GM18511 (cell line): ENCODE measurements around the gene EYS.
"Not testable (repeated sequence)": the region's sequence is repeated elsewhere in the genome, so short reads cannot be mapped to it uniquely, and the experiment has no call there.

Experiments
- ATAC-seq: cut with Tn5 transposase; IDR thresholded peaks from one replicate; pipeline ENCODE4 v1.9.1; 2021; ENCODE audit warnings: mild to moderate bottlenecking, moderate library complexity; ENCODE audit not compliant: unreplicated experiment

Gene EYS

DNA sequence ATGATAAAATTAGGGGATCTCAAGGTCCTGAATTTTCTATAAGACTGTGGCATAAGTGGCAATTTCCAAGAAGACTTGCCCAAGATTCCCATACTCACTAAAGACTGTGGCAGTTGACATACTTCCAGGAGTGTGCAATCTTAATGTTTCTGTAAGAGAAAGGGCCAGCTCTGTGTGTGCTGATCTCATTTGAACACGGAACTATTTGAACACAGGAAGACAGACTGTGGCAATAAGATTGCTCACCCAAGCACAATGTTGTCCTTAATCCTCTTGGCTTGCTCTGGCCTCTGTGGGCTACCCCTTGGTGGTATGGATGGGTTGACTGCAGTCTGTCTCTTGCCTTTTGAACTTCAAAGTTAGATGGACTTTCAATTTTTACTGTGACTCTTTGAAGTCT, 1920.0 kb downstream of the EYS start:
- no peak for ATAC-seq

GRCh38 chr6:63785006-63785405, 1922.0 kb downstream of the EYS start:
- no peak for ATAC-seq

DNA sequence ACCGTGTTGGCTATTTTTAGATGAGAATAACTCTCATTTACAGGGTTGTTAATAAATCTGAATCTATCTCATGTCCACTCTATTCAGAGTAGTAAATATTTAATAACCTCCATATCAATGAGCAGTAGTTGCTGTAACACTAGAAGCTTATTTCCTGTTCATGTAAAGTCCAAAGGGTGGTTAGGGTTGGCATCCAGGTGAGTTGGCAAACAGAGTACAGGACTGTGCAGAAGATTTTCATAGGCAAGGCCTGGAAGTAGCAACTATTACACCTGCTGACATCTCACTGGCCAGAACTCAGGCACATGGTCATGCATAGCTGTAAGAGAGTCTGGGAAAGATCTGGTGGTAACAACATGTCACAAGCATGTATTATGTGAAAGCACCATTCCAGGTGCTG, 1923.9 kb downstream of the EYS start:
- ATAC-seq: peak; percentile 44

GRCh38 chr6:63774961-63775360, 1932.1 kb downstream of the EYS start:
- ATAC-seq: no peak

DNA sequence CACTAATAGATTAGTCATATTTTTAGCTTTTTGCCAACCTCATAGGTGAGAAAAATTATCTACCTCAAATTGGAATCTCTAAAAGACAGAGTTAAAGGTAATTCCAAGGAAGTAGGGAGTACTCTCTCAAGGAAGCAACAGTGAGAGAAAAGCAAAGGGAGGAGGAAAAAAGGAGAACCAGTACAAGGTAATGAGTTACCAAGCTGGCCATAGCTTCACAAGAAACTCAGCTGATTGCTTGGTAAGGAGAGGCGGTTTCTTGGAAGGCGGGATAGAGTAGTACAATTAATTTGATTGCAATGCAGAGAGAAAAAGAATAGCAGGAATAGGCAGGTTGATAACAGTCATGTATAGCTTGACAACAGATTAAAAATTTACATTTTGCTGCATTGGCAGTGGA, 1933.8 kb downstream of the EYS start:
- ATAC-seq: no peak

GRCh38 chr6:63765828-63766227, 1941.2 kb downstream of the EYS start:
- no peak for ATAC-seq

DNA sequence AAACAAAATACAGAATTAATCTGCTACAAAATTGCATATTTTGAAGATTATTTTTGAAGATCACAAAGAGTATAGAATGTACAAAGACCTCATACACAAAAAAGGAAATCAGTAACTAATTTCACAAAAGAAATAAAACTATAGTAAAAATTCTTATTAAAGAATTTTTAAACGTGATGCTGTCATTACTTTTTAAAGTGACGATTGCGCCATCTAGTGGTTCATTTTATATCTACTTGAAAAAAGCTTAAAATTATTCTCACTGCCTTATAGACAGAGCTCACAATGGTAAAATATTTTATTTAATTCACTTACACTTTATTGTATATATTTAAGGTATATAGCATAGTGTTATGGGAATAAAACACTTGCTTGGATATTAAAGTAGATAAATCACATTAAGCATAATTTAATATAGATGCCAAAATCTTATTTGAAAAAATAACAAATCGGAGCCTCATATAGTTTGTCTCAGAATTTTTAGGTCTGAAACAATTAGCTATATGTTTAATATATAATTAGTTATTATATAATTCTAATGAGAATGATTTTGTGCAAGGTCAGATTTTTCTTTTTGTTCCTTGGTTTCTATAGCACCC, 1942.6 kb downstream of the EYS start:
- ATAC-seq: no peak

GRCh38 chr6:63760199-63760598, 1946.8 kb downstream of the EYS start:
- no peak for ATAC-seq

GRCh38 chr6:63759605-63760105, 1947.4 kb downstream of the EYS start:
- no peak for ATAC-seq

DNA sequence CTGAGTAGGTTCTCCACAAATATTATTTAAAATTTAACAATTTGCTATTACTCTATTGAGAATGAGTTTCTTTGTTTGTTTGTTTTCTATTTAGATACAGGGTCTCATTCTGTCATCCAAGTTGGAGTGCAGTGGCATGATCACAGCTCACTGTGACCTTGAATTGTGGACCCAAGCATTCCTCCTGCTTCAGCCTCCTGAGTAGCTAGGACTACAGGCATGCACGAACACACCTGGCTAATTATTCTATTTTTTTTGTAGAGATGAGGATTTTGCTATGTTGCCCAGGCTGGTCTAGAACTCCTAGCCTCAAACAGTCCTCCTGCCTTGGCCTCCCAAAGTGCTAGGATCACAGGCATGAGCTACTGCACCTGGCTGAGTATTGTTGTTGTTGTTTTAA, 1949.2 kb downstream of the EYS start:
- no peak for ATAC-seq

- not testable (repeated sequence) for ATAC-seq
These were observed 1949.8 kb downstream of the EYS start for GRCh38 chr6:63757275-63757674.

DNA sequence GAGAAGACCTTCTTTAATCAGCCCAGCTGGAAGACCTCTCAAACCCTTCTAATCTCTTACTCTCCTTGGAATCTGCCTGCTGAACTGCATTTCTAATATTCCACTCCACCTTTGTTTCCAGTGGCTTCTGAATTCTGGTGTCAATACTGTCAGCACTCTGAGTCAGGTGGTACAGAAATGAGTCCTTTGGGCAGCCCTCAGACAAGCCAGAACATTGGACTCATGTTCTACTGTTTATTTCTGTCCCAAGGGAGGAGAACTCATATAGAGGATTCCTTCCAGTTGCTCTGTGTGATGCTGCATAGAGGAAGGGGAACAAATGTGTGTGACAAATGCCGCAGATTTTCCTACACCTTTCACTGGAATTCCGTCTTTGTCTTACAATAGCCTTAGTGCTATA, 1956.6 kb downstream of the EYS start:
- ATAC-seq: no peak

- no peak for ATAC-seq
These were observed 1961.2 kb downstream of the EYS start for GRCh38 chr6:63745784-63746183.

DNA sequence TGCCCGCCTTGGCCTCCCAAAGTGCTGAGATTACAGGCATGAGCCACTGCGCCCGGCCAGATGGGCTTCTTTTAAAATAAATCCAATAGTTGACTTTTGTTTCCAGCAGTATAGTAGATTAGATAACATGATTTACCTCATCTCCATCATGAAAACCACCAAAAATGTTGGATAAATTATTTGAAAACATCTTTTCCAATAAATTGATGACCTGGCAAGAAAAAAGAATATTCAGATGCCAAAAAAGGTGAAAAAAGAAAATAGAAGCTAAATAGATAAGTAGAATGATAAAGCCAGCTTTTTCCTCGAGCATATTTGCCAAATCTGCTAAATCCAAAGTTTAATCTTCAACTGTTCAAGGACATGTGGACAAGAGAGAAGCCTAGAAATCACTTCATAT, 1962.2 kb downstream of the EYS start:
- no peak for ATAC-seq

DNA sequence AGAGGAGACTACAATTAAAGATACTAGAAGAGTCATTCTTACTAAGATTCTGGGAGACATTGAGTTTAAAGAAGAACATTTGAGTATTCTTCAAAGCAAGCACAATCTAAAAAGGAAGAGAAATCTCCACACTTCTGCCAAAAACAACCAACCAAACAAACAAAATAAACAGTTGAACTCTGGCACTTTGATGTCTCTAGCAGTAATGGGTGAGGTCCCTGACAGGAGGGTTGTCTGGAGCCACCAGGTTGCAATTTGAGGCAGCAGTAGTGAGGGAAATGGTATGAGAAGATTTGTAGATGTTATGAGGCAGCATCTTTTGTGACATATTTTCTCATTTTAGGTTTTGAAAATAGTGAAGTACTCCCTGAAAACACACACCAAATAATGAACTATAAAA, 1963.3 kb downstream of the EYS start:
- ATAC-seq: no peak

GRCh38 chr6:63742060-63742459, 1965.0 kb downstream of the EYS start:
- no peak for ATAC-seq

DNA sequence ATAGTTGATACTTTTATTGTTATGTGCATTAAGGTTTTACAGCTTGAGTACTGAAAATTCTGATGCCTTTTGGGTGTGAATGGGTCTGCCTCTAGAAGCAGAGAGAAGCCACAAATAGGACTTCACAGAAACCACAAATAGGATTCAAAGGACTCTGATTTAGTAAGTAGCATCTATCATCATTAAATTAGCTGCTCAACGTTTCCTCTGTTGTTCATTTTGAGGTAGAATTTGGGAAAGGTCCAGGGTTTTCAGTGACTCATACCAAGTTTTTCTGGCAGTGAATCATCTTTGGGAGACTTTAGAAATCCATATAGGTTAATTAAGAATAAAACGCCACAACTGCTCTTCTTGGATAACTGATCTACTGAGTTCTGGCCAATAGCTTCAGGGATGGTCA, 1966.3 kb downstream of the EYS start:
- no peak for ATAC-seq

DNA sequence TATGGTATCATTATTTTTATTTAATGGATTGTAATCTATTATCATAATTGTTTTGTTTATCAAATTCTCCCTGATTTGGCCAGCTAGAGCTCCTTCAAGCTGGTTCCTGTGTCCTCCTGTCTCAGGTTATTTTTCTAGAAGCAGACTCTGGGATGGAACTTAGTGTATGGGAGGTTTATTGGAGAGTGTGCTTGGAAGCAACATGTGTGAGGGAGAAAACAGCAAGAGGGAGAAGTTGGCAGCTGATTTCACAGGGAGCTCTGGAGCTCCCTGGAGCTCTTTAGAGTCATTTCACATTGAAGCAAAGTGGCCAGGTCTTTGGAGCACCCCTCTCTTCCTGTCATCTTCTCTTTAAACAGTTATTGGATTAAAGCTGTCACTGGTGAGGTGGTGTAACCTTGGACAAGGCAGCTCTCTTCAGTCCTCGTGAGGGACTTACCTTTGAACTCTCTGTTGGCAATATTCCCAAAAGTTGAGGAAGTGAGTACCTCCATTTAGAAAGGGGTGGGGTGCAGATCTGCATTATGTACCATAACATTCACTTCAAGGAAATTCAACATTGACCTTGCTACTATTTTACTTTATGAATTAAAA, 1967.8 kb downstream of the EYS start:
- ATAC-seq: no peak

- ATAC-seq: not testable (repeated sequence)
These were observed 1968.8 kb downstream of the EYS start for GRCh38 chr6:63738190-63738589.

DNA sequence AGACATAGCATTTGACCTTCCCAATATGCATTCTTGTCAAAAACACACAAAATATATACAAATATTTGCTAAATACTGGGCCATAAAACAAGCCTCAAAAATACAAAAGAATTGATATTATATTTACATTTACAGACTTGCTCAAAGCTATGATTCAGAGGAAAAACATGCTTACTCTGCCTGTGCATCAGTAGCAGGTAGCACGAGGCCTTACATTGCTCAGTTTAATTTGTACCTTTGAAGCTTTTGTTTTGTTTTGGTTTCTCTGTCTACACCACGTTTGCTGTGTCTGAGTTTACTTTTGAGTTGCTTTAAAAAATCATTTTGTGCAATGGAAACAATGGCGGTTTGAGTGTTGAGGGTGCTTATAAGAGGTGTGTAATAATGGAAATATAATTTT, 1972.1 kb downstream of the EYS start:
- ATAC-seq: no peak

- no peak for ATAC-seq
These were observed 1974.7 kb downstream of the EYS start for GRCh38 chr6:63732336-63732735.

- no peak for ATAC-seq
These were observed 1975.1 kb downstream of the EYS start for GRCh38 chr6:63731930-63732329.

- no peak for ATAC-seq
These were observed 1976.7 kb downstream of the EYS start for GRCh38 chr6:63730311-63730710.
